Erythroblast (primary cell): ENCODE data around the gene MTOR.
A peak's percentile ranks its signal among the peaks of the same experiment; 100 is the strongest.

Experiments
- GATA1 ChIP-seq: IDR thresholded peaks from 2 replicates; pipeline ENCODE4 v1.6.1; 2011; ENCODE audit warnings: low read depth, mild to moderate bottlenecking, control low read depth, low read length, moderate library complexity
- POLR2A ChIP-seq: IDR thresholded peaks from 2 replicates; pipeline ENCODE4 v1.6.1; 2011; ENCODE audit warnings: mild to moderate bottlenecking, low read length

DNA sequence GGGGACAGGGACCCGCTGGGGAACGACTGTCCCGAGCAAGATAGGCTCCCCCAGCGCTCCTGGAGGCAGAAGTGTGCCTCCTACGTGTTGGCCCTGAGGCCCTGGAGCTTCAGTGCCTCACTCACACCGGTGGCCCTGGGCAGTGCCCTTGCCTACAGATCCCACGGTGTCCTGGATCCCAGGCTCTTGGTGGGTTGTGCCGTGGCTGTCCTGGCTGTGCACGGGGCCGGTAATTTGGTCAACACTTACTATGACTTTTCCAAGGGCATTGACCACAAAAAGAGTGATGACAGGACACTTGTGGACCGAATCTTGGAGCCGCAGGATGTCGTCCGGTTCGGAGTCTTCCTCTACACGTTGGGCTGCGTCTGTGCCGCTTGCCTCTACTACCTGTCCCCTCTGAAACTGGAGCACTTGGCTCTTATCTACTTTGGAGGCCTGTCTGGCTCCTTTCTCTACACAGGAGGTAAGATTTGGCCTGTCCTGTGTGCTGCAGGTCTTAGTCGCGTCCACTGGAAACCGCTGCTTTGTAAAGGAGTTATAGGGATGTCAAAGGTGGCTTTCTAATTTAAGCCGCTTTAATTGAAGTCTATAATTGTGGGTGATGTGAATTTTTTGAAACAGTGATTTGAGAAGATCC lies 11.4 kb upstream of the MTOR start:
- peak; percentile 40 for TF ChIP-seq POLR2A
- no peak for TF ChIP-seq GATA1
